ENCODE measurements around the gene SLC4A1AP. TPM values are rescaled to one million over a fixed set of nuclear protein-coding genes. Genes with fewer than 3 reads are reported as not detected.

Gene SLC4A1AP
- 10 to 100 TPM; 16.1 to 17.1 TPM for total RNA-seq

- no peaks in the 10 kb centered on the region for H3K27me3 ChIP-seq
- H3K4me3 ChIP-seq = peak within 1 kb of the TSS; percentile 97
Measured at GRCh38 chr2:27663285-27664153, at the start of gene SLC4A1AP, which contains the start of gene SUPT7L. Gene SLC4A1AP (plus strand): TSS chr2:27663889. CDS start chr2:27663915, 26 bp downstream. Gene SUPT7L (minus strand): TSS chr2:27663614. CDS start chr2:27662192, 1,422 bp downstream.

GRCh38 chr2:27613985-27614384 is 49.7 kb upstream of the SLC4A1AP start:
- Histone ChIP-seq H3K4me3 (no peak overlapping the region), H3K27ac (no peak overlapping the region), H3K36me3 (peaks cover 8% of the 10 kb centered on the region), H3K9ac (ENCODE audit: low read depth in 2 of 2, low read length in 2 of 2) (no peak overlapping the region), H3K4me1 (no peaks in the 10 kb centered on the region), H3K9me3 (no peaks in the 10 kb centered on the region), H3K27me3 (no peaks in the 10 kb centered on the region)
- intact Hi-C loops (cut with DNase I) = no loop called here
- no peak for TF ChIP-seq CTCF (IDR thresholded peaks at IDR 0.05)
- DNase-seq = no peak

More at GRCh38 chr2:27663285-27664153, at the start of gene SLC4A1AP, which contains the start of gene SUPT7L:
- peaks cover 10% of the 10 kb centered on the region for H3K4me1 ChIP-seq
- peak; percentile 78 for DNase-seq
- H3K27ac ChIP-seq = peak within 1 kb of the TSS; percentile 85
- H3K36me3 ChIP-seq = peaks cover 4% of the 10 kb centered on the region
- H3K9ac ChIP-seq (ENCODE audit: low read depth in 2 of 2, low read length in 2 of 2) = peak within 1 kb of the TSS; percentile 87 to 90
- intact Hi-C loops (cut with DNase I) = no loop called here
- TF ChIP-seq CTCF (IDR thresholded peaks at IDR 0.05) = no peak
- no peaks in the 10 kb centered on the region for H3K9me3 ChIP-seq

GRCh38 chr2:27615316-27615715 is 48.4 kb upstream of the SLC4A1AP start:
- H3K9ac ChIP-seq (ENCODE audit: low read depth in 2 of 2, low read length in 2 of 2) = no peak overlapping the region
- H3K9me3 ChIP-seq = no peaks in the 10 kb centered on the region
- peaks cover 8% of the 10 kb centered on the region for H3K36me3 ChIP-seq
- H3K27ac ChIP-seq = no peak overlapping the region
- H3K4me1 ChIP-seq = no peaks in the 10 kb centered on the region
- no peaks in the 10 kb centered on the region for H3K27me3 ChIP-seq
- H3K4me3 ChIP-seq = no peak overlapping the region
- no peak for DNase-seq
- intact Hi-C loops (cut with DNase I) = no loop called here
- no peak for TF ChIP-seq CTCF (IDR thresholded peaks at IDR 0.05)

GRCh38 chr2:27621524-27621923 is 42.2 kb upstream of the SLC4A1AP start:
- Histone ChIP-seq H3K27me3 (no peaks in the 10 kb centered on the region), H3K36me3 (peaks cover 8% of the 10 kb centered on the region), H3K9ac (ENCODE audit: low read depth in 2 of 2, low read length in 2 of 2) (no peak overlapping the region), H3K4me3 (no peak overlapping the region), H3K4me1 (no peaks in the 10 kb centered on the region), H3K27ac (no peak overlapping the region), H3K9me3 (no peaks in the 10 kb centered on the region)
- TF ChIP-seq CTCF (IDR thresholded peaks at IDR 0.05) = no peak
- DNase-seq = no peak
- intact Hi-C loops (cut with DNase I) = no loop called here

GRCh38 chr2:27622921-27623384 is 40.7 kb upstream of the SLC4A1AP start:
- Histone ChIP-seq H3K9me3 (no peaks in the 10 kb centered on the region), H3K27ac (no peak overlapping the region), H3K27me3 (no peaks in the 10 kb centered on the region), H3K36me3 (no peaks in the 10 kb centered on the region), H3K4me3 (no peak overlapping the region), H3K9ac (ENCODE audit: low read depth in 2 of 2, low read length in 2 of 2) (no peak overlapping the region), H3K4me1 (no peaks in the 10 kb centered on the region)
- TF ChIP-seq CTCF (IDR thresholded peaks at IDR 0.05) = no peak
- no peak for DNase-seq
- intact Hi-C loops (cut with DNase I) = no loop called here

Data from colonic mucosa (tissue), 4 donors.